NCI-H446 (cell line): Measurements from ENCODE around the gene CACNA1G.
A peak's percentile ranks its signal among the peaks of the same experiment; 100 is the strongest.

Source experiments
- DNase-seq, 2 experiments: peaks; one replicate each; lab custom pipeline; 2025; lab: John Stamatoyannopoulos, UW

Gene CACNA1G

DNA sequence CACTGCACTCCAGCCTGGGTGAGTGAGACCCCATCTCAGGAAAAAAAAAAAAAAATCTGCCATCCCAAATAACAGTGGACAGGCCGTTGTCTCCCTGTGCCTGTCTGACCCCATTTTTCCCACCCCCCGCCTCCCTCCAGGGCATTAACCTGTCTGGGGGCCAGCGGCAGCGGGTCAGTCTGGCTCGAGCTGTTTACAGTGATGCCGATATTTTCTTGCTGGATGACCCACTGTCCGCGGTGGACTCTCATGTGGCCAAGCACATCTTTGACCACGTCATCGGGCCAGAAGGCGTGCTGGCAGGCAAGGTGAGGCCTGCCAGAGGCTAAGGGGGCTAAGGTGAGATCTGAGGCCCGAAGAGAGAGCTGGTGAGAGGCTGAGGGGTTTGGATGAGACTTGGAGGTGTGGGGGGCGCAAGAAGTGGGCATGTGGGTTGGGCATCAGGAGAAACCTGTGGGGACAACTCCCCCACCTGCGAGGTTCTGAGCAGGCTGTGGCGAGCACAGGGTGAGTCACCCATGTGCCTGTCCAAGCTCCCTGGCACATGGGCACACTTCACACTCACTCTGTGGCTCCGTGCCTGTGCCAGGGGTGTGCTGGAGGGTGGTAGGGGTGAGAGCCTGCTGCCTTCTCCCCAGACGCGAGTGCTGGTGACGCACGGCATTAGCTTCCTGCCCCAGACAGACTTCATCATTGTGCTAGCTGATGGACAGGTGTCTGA is 112.5 kb downstream of the CACNA1G start:
- peak in 1 of 2 experiments; percentile 16 for DNase-seq

DNA sequence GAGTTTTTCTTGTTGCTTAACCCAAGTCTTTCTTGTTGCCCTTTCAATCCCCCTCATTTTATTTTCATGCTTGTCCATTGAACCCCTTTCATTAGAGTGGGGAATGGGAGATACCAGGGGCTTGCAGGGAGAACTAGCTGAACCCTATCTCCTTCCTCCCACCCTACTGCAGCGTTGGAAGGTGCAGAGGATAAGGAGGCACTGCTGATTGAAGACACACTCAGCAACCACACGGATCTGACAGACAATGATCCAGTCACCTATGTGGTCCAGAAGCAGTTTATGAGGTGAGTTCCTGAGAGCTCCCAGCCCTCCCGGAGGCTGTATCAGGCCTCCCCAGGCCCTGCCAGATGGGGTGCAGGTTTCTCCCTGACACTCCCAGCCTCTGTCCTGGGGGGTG is 114.7 kb downstream of the CACNA1G start:
- no peak for DNase-seq

DNA sequence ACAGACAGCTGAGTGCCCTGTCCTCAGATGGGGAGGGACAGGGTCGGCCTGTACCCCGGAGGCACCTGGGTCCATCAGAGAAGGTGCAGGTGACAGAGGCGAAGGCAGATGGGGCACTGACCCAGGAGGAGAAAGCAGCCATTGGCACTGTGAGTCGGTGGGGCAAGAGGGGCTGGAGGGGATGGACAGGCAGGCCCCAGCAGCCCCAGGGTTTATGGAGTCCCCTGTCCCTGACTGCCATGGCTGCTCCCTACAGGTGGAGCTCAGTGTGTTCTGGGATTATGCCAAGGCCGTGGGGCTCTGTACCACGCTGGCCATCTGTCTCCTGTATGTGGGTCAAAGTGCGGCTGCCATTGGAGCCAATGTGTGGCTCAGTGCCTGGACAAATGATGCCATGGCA is 115.1 kb downstream of the CACNA1G start:
- peak in 1 of 2 experiments; percentile 41 for DNase-seq

DNA sequence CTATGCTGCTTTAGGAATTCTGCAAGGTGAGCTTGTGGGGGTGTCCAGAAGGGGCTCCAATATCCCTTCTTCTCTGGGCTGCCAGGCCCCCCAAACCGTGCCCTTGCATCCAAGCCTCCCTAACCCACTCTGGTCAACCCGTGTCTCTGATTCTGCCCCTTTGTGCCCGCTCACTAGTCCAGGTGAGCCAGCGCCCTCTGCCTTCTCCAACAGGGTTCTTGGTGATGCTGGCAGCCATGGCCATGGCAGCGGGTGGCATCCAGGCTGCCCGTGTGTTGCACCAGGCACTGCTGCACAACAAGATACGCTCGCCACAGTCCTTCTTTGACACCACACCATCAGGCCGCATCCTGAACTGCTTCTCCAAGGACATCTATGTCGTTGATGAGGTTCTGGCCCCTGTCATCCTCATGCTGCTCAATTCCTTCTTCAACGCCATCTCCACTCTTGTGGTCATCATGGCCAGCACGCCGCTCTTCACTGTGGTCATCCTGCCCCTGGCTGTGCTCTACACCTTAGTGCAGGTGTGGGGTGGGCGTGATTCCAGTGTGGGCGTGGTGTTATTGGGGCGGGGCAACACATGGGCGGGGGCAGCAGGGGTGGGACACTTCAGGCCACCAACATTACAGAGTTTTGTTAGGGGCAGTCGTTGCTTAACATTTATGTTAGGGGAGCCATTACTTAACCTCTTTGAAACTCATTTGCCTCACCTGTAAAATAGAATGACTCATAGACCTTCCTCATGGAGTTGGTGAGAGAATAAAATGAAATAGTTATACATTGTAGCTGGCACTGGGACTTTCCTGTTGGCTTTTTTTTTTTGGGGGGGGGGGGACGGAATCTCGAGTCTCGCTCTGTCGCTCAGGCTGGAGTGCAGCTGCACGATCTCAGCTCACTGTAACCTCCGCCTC is 115.8 kb downstream of the CACNA1G start:
- no peak for DNase-seq
